Measurements from ENCODE around the gene MAGED1. TPM values are rescaled to one million over a fixed set of nuclear protein-coding genes. Genes with fewer than 3 reads are reported as not detected.

The MAGED1 gene
- total RNA-seq: 61.7 TPM
- long read RNA-seq, transcript MAGED1-201 (13 exons, 2,747 nt): major isoform, 45 of 129 reads
- long read RNA-seq, transcript MAGED1-204 (13 exons, 2,701 nt): minor isoform, 42 of 129 reads
- long read RNA-seq, partial matches to known transcripts: 38 of 129 reads
- long read RNA-seq, other reads (novel, unspliced or antisense): 4 of 129 reads

- Histone ChIP-seq H3K36me3 (peaks cover 10% of the 10 kb centered on the region), H3K27me3 (ENCODE audit: low read depth) (no peaks in the 10 kb centered on the region), H3K4me1 (peaks cover 13% of the 10 kb centered on the region), H3K9me3 (replicated peaks) (no peaks in the 10 kb centered on the region), H3K27ac (replicated peaks) (peak within 1 kb of the TSS; percentile 71), H3K4me3 (peak within 1 kb of the TSS; percentile 73)
- no peak for TF ChIP-seq CTCF (IDR thresholded peaks at IDR 0.05; ENCODE audit: borderline replicate concordance)
- intact Hi-C loops (cut with micrococcal nuclease): no loop called here
- DNase-seq: peak; percentile 86
Observed at GRCh38 chrX:51892921-51893745, at the start of gene MAGED1. TSS of gene MAGED1 (plus strand) at chrX:51893623. CDS start at chrX:51894305, 682 bp downstream.

- no peaks in the 10 kb centered on the region for H3K27me3 ChIP-seq (ENCODE audit: low read depth)
- H3K4me1 ChIP-seq: no peaks in the 10 kb centered on the region
- no peaks in the 10 kb centered on the region for H3K9me3 ChIP-seq (replicated peaks)
- DNase-seq: no peak
- no peak overlapping the region for H3K4me3 ChIP-seq
- H3K27ac ChIP-seq (replicated peaks): no peak overlapping the region
- no peaks in the 10 kb centered on the region for H3K36me3 ChIP-seq
- intact Hi-C loops (cut with micrococcal nuclease): no loop called here
- no peak for TF ChIP-seq CTCF (IDR thresholded peaks at IDR 0.05; ENCODE audit: borderline replicate concordance)
Observed at GRCh38 chrX:51847463-51847862, 46.0 kb upstream of the MAGED1 start.

GRCh38 chrX:51851507-51852085 is 41.8 kb upstream of the MAGED1 start:
- TF ChIP-seq CTCF (IDR thresholded peaks at IDR 0.05; ENCODE audit: borderline replicate concordance): no peak
- H3K9me3 ChIP-seq (replicated peaks): peaks cover 2% of the 10 kb centered on the region
- no peak overlapping the region for H3K4me3 ChIP-seq
- DNase-seq: no peak
- no peaks in the 10 kb centered on the region for H3K27me3 ChIP-seq (ENCODE audit: low read depth)
- H3K27ac ChIP-seq (replicated peaks): no peak overlapping the region
- H3K36me3 ChIP-seq: no peaks in the 10 kb centered on the region
- H3K4me1 ChIP-seq: no peaks in the 10 kb centered on the region
- intact Hi-C loops (cut with micrococcal nuclease): no loop called here

GRCh38 chrX:51852096-51852495 is 41.3 kb upstream of the MAGED1 start:
- Histone ChIP-seq H3K27ac (replicated peaks) (no peak overlapping the region), H3K9me3 (replicated peaks) (peaks cover 7% of the 10 kb centered on the region), H3K4me1 (no peaks in the 10 kb centered on the region), H3K4me3 (no peak overlapping the region), H3K36me3 (no peaks in the 10 kb centered on the region), H3K27me3 (ENCODE audit: low read depth) (no peaks in the 10 kb centered on the region)
- intact Hi-C loops (cut with micrococcal nuclease): no loop called here
- DNase-seq: no peak
- TF ChIP-seq CTCF (IDR thresholded peaks at IDR 0.05; ENCODE audit: borderline replicate concordance): no peak

GRCh38 chrX:51852621-51853020 is 40.8 kb upstream of the MAGED1 start:
- no peak for TF ChIP-seq CTCF (IDR thresholded peaks at IDR 0.05; ENCODE audit: borderline replicate concordance)
- Histone ChIP-seq H3K27me3 (ENCODE audit: low read depth) (no peaks in the 10 kb centered on the region), H3K27ac (replicated peaks) (no peak overlapping the region), H3K9me3 (replicated peaks) (peaks cover 7% of the 10 kb centered on the region), H3K4me1 (no peaks in the 10 kb centered on the region), H3K4me3 (no peak overlapping the region), H3K36me3 (no peaks in the 10 kb centered on the region)
- intact Hi-C loops (cut with micrococcal nuclease): no loop called here
- no peak for DNase-seq

Data from left ventricle myocardium inferior (tissue), 1 donor.